ENCODE results near the gene COA1.

The COA1 gene

GRCh38 chr7:43752411-43752810, 23.1 kb upstream of the COA1 start:
- H3K27ac ChIP-seq (ENCODE audit: low read depth, low read length) = no peak overlapping the region
- no peaks in the 10 kb centered on the region for H4K20me1 ChIP-seq (ENCODE audit: control insufficient read depth, insufficient read depth, low read depth, low read length)
- no peaks in the 10 kb centered on the region for H3K9me2 ChIP-seq (replicated peaks; ENCODE audit: control insufficient read depth, low read length)
- TF ChIP-seq EZH2phosphoT487 (IDR thresholded peaks at IDR 0.05; ENCODE audit: borderline replicate concordance, low read length) (no peak), CTCF (IDR thresholded peaks at IDR 0.05; ENCODE audit: low read depth, low read length, poor library complexity, severe bottlenecking) (no peak)
- H3K4me1 ChIP-seq (ENCODE audit: control insufficient read depth, low read length) = no peaks in the 10 kb centered on the region
- H3K4me2 ChIP-seq (ENCODE audit: low read length) = no peak overlapping the region
- H3K27me3 ChIP-seq (ENCODE audit: control insufficient read depth, low read length) = peaks cover 25% of the 10 kb centered on the region
- no peaks in the 10 kb centered on the region for H3K9me3 ChIP-seq (ENCODE audit: control insufficient read depth, insufficient read depth, low read length)
- H3K36me3 ChIP-seq (ENCODE audit: control insufficient read depth, low read length) = no peaks in the 10 kb centered on the region
- H3K4me3 ChIP-seq (ENCODE audit: low read length) = no peak overlapping the region
- H3F3A ChIP-seq (ENCODE audit: control insufficient read depth, insufficient read depth) = no peaks in the 10 kb centered on the region
- H3K79me2 ChIP-seq (ENCODE audit: control insufficient read depth, low read length) = no peaks in the 10 kb centered on the region

- H3K36me3 ChIP-seq (ENCODE audit: control insufficient read depth, low read length) = no peaks in the 10 kb centered on the region
- no peaks in the 10 kb centered on the region for H3K79me2 ChIP-seq (ENCODE audit: control insufficient read depth, low read length)
- no peak overlapping the region for H3K4me3 ChIP-seq (ENCODE audit: low read length)
- no peaks in the 10 kb centered on the region for H3K9me2 ChIP-seq (replicated peaks; ENCODE audit: control insufficient read depth, low read length)
- H3K4me1 ChIP-seq (ENCODE audit: control insufficient read depth, low read length) = no peaks in the 10 kb centered on the region
- H4K20me1 ChIP-seq (ENCODE audit: control insufficient read depth, insufficient read depth, low read depth, low read length) = no peaks in the 10 kb centered on the region
- no peak overlapping the region for H3K4me2 ChIP-seq (ENCODE audit: low read length)
- H3K27me3 ChIP-seq (ENCODE audit: control insufficient read depth, low read length) = peaks cover 14% of the 10 kb centered on the region
- no peaks in the 10 kb centered on the region for H3K9me3 ChIP-seq (ENCODE audit: control insufficient read depth, insufficient read depth, low read length)
- no peak overlapping the region for H3K27ac ChIP-seq (ENCODE audit: low read depth, low read length)
- TF ChIP-seq CTCF (IDR thresholded peaks at IDR 0.05; ENCODE audit: low read depth, low read length, poor library complexity, severe bottlenecking) (no peak), EZH2phosphoT487 (IDR thresholded peaks at IDR 0.05; ENCODE audit: borderline replicate concordance, low read length) (no peak)
- H3F3A ChIP-seq (ENCODE audit: control insufficient read depth, insufficient read depth) = no peaks in the 10 kb centered on the region
These were observed 20.9 kb upstream of the COA1 start for GRCh38 chr7:43750016-43750887.

GRCh38 chr7:43749383-43749940, 20.1 kb upstream of the COA1 start:
- H4K20me1 ChIP-seq (ENCODE audit: control insufficient read depth, insufficient read depth, low read depth, low read length) = no peaks in the 10 kb centered on the region
- TF ChIP-seq EZH2phosphoT487 (IDR thresholded peaks at IDR 0.05; ENCODE audit: borderline replicate concordance, low read length) = no peak
- TF ChIP-seq CTCF (IDR thresholded peaks at IDR 0.05; ENCODE audit: low read depth, low read length, poor library complexity, severe bottlenecking) = no peak
- no peak overlapping the region for H3K4me2 ChIP-seq (ENCODE audit: low read length)
- no peaks in the 10 kb centered on the region for H3K36me3 ChIP-seq (ENCODE audit: control insufficient read depth, low read length)
- H3K9me3 ChIP-seq (ENCODE audit: control insufficient read depth, insufficient read depth, low read length) = no peaks in the 10 kb centered on the region
- H3K79me2 ChIP-seq (ENCODE audit: control insufficient read depth, low read length) = no peaks in the 10 kb centered on the region
- H3F3A ChIP-seq (ENCODE audit: control insufficient read depth, insufficient read depth) = no peaks in the 10 kb centered on the region
- no peak overlapping the region for H3K27ac ChIP-seq (ENCODE audit: low read depth, low read length)
- H3K27me3 ChIP-seq (ENCODE audit: control insufficient read depth, low read length) = peaks cover 14% of the 10 kb centered on the region
- H3K4me1 ChIP-seq (ENCODE audit: control insufficient read depth, low read length) = no peaks in the 10 kb centered on the region
- no peaks in the 10 kb centered on the region for H3K9me2 ChIP-seq (replicated peaks; ENCODE audit: control insufficient read depth, low read length)
- no peak overlapping the region for H3K4me3 ChIP-seq (ENCODE audit: low read length)
